ENCODE data around the gene C3orf80. TPM values are rescaled to one million over a fixed set of nuclear protein-coding genes. Genes with fewer than 3 reads are reported as not detected.
"Not testable (repeated sequence)": the region's sequence is repeated elsewhere in the genome, so short reads cannot be mapped to it uniquely, and the experiment has no call there.

C3orf80 gene
- total RNA-seq, 1 experiment from 2014 or later, result 0.33 TPM

DNA sequence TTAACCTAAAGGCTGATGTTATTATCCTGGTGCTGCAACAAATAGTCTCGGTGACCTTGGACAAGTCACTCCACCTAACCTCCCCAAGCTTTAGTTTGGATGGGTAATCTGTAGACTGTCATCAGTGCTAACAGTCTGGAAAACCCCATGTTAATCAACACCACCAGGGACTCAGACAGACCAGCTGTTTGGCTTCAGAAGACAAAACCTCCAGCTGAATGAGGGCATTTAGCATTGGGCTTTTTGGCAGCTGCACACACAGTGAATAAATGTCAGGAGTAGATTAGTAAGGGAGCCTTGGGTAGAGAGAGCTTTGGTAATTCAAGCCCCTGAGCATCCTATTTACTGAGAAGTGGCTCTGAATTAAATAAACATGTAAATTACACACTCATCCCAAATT, 24.9 kb upstream of the C3orf80 start:
- Histone ChIP-seq H3K9me2 (replicated peaks; ENCODE audit: low read length) (no peaks in the 10 kb centered on the region), H3K79me2 (ENCODE audit: low read length) (no peaks in the 10 kb centered on the region), H3F3A (ENCODE audit: low read length, unreplicated experiment) (no peaks in the 10 kb centered on the region), H3K9ac (ENCODE audit: low read length) (no peak overlapping the region), H3K4me1 (ENCODE audit: insufficient read depth, low read length) (no peaks in the 10 kb centered on the region), H3K27ac (ENCODE audit: low read length) (no peak overlapping the region), H3K4me3 (ENCODE audit: low read length) (no peak overlapping the region), H3K36me3 (ENCODE audit: low read depth, low read length) (no peaks in the 10 kb centered on the region), H4K20me1 (ENCODE audit: low read length) (no peaks in the 10 kb centered on the region), H3K9me3 (ENCODE audit: low read length) (no peaks in the 10 kb centered on the region), H3K27me3 (ENCODE audit: low read length) (0 out of 2 replicates have a peak, but pooled peaks cover 4% of the 10 kb centered on the region), H3K4me2 (ENCODE audit: low read length) (no peak overlapping the region), H2AFZ (ENCODE audit: low read length) (no peak overlapping the region)
- ChIA-PET POLR2A (ENCODE audit: unreplicated experiment) (no interaction called here), CTCF (no interaction called here)
- no TSS peak for BruUV-seq (replicated peaks)
- intact Hi-C loops (cut with micrococcal nuclease), result no loop called here
- DNase-seq (no peak), ATAC-seq (no peak)
- TF ChIP-seq EZH2phosphoT487 (IDR thresholded peaks at IDR 0.05; ENCODE audit: borderline replicate concordance, low read length), result no peak
- no peak for TF ChIP-seq EZH2 (IDR thresholded peaks at IDR 0.05; ENCODE audit: low read length, unreplicated experiment)

DNA sequence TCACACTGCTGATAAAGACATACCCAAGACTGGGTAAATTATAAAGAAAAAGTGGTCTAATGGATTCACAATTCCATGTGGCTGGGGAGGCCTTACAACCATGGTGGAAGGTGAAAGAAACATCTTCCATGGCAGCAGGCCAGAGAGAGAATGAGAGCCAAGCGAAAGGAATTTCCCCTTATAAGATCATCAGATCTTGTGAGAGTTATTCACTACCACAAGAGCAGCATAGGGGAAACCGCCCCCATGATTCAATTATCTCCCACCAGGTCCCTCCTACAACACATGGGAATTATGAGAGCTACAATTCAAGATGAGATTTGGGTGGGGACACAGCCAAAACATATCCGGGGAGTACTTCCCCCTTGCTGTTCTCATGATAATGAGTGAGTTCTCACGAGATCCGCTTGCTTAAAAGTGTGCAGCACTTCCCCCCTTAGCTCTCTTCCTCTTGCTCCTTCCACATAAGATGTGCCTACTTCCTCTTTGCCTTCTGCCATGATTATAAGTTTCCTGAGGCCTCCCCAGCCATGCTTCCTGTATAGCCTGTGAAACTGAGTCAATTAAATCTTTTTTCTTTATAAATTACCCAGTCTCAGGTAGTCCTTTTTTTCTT, 20.7 kb upstream of the C3orf80 start:
- H3K4me2 ChIP-seq (ENCODE audit: low read length); intact Hi-C loops (cut with micrococcal nuclease); H2AFZ ChIP-seq (ENCODE audit: low read length); H3K9me3 ChIP-seq (ENCODE audit: low read length); H3F3A ChIP-seq (ENCODE audit: low read length, unreplicated experiment); H3K9ac ChIP-seq (ENCODE audit: low read length); H3K4me3 ChIP-seq (ENCODE audit: low read length); DNase-seq; ATAC-seq; H3K9me2 ChIP-seq (replicated peaks; ENCODE audit: low read length); POLR2A ChIA-PET (ENCODE audit: unreplicated experiment); BruUV-seq (replicated peaks); H3K4me1 ChIP-seq (ENCODE audit: insufficient read depth, low read length); H3K79me2 ChIP-seq (ENCODE audit: low read length); H4K20me1 ChIP-seq (ENCODE audit: low read length); H3K27ac ChIP-seq (ENCODE audit: low read length); H3K36me3 ChIP-seq (ENCODE audit: low read depth, low read length): not testable (repeated sequence)
- peaks cover 12% of the 10 kb centered on the region; the same call in 1 of the 2 replicates for H3K27me3 ChIP-seq (ENCODE audit: low read length)
- CTCF ChIA-PET, result interaction anchor here (0.6 kb wide), 1 partner anchor 166 kb away, joined by 6 read pairs; no protein-coding TSS in a partner anchor

DNA sequence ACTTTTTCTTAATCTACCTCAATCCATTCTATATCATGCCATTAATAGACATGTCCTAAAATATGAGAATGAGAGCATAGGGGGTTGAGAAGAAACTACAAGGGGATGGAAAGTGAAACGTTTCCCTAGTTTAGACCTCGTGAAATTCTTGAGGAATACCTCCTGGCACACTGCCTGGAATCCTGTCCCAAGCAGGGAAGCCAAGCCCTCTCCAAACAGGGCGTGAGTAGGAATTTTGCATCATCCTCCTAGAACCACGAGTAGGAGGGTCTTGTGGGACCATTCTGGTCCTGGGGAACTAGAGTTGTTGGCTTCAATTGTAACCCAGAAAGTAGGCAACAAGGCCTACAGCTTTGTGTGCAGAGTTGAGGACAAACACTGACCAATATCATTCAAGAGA, 19.6 kb upstream of the C3orf80 start:
- CTCF ChIA-PET, result no interaction called here
- H3K79me2 ChIP-seq (ENCODE audit: low read length), result no peaks in the 10 kb centered on the region
- POLR2A ChIA-PET (ENCODE audit: unreplicated experiment), result no interaction called here
- intact Hi-C loops (cut with micrococcal nuclease), result no loop called here
- BruUV-seq (replicated peaks), result no TSS peak
- H3K4me3 ChIP-seq (ENCODE audit: low read length), result no peak overlapping the region
- no peak overlapping the region for H3K27ac ChIP-seq (ENCODE audit: low read length)
- no peaks in the 10 kb centered on the region for H3F3A ChIP-seq (ENCODE audit: low read length, unreplicated experiment)
- H3K9ac ChIP-seq (ENCODE audit: low read length), result no peak overlapping the region
- no peaks in the 10 kb centered on the region for H3K9me2 ChIP-seq (replicated peaks; ENCODE audit: low read length)
- H3K4me1 ChIP-seq (ENCODE audit: insufficient read depth, low read length), result no peaks in the 10 kb centered on the region
- H3K4me2 ChIP-seq (ENCODE audit: low read length), result no peak overlapping the region
- no peaks in the 10 kb centered on the region for H3K9me3 ChIP-seq (ENCODE audit: low read length)
- ATAC-seq, result no peak
- peaks cover 12% of the 10 kb centered on the region; the same call in 1 of the 2 replicates for H3K27me3 ChIP-seq (ENCODE audit: low read length)
- H3K36me3 ChIP-seq (ENCODE audit: low read depth, low read length), result no peaks in the 10 kb centered on the region
- no peaks in the 10 kb centered on the region for H4K20me1 ChIP-seq (ENCODE audit: low read length)
- DNase-seq, result no peak
- no peak overlapping the region for H2AFZ ChIP-seq (ENCODE audit: low read length)
- TF ChIP-seq, protein P1, sequence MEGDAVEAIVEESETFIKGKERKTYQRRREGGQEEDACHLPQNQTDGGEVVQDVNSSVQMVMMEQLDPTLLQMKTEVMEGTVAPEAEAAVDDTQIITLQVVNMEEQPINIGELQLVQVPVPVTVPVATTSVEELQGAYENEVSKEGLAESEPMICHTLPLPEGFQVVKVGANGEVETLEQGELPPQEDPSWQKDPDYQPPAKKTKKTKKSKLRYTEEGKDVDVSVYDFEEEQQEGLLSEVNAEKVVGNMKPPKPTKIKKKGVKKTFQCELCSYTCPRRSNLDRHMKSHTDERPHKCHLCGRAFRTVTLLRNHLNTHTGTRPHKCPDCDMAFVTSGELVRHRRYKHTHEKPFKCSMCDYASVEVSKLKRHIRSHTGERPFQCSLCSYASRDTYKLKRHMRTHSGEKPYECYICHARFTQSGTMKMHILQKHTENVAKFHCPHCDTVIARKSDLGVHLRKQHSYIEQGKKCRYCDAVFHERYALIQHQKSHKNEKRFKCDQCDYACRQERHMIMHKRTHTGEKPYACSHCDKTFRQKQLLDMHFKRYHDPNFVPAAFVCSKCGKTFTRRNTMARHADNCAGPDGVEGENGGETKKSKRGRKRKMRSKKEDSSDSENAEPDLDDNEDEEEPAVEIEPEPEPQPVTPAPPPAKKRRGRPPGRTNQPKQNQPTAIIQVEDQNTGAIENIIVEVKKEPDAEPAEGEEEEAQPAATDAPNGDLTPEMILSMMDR (conservative IDR thresholded peaks at IDR 0.05; ENCODE audit: low read depth, low read length), result no peak
- TF ChIP-seq EZH2 (IDR thresholded peaks at IDR 0.05; ENCODE audit: low read length, unreplicated experiment), result no peak
- TF ChIP-seq EZH2phosphoT487 (IDR thresholded peaks at IDR 0.05; ENCODE audit: borderline replicate concordance, low read length), result no peak
